NB4 (cell line): ENCODE measurements around the gene QSOX1.

Experiments
- MYC ChIP-seq: IDR thresholded peaks from 2 replicates; pipeline ENCODE4 v1.6.1; 2011; ENCODE audit warnings: low read depth, low read length
- POLR2A ChIP-seq: IDR thresholded peaks from 2 replicates; pipeline ENCODE4 v1.6.1; 2011; ENCODE audit warnings: mild to moderate bottlenecking; ENCODE audit not compliant: insufficient read length; ENCODE audit errors: extremely low read depth
- TF ChIP-seq, protein P1 (sequence below): IDR thresholded peaks from one replicate; pipeline ENCODE4 v1.5.1; 2012; ENCODE audit warnings: low read depth, low read length
- TF ChIP-seq, protein P2 (sequence below): IDR thresholded peaks from 2 replicates; pipeline ENCODE4 v1.6.1; 2011; ENCODE audit warnings: low read depth, low read length

DNA sequence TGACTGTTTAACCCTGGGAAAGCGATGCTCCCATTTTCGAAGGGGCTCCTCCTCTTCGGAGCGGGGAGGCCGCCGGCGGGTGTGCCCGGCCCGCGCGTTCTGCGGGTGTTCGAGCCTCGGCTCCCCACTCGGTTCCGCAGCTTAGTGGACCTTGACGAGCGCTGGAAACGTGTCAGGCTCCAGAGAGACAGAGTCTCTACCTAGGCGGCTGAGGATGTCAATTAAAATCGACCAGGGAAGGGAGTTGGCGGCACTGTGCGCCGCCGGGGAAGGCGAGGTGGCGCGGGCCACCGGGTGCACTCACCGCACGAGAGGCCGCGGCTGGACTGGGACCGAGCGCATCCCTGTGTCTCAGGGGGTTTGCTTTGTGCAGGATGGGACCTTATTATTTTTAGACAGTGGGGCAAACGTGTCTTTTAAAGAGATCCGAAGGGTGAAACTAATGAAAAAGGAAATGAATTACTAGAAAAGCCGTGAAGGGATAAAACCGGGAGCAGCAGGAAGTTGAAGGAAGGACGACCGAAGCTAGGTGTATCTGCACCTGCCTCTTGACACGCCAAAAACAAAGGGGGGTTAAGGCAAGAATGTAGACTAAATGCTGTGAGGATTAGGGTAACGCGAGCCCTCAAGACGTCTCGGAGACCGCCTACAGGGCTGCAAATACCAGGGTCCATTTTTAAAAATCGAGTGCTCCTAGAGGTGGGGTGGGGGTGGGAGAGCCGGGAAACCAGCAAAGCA lies 81.0 kb downstream of the QSOX1 start:
- TF ChIP-seq, protein P1, sequence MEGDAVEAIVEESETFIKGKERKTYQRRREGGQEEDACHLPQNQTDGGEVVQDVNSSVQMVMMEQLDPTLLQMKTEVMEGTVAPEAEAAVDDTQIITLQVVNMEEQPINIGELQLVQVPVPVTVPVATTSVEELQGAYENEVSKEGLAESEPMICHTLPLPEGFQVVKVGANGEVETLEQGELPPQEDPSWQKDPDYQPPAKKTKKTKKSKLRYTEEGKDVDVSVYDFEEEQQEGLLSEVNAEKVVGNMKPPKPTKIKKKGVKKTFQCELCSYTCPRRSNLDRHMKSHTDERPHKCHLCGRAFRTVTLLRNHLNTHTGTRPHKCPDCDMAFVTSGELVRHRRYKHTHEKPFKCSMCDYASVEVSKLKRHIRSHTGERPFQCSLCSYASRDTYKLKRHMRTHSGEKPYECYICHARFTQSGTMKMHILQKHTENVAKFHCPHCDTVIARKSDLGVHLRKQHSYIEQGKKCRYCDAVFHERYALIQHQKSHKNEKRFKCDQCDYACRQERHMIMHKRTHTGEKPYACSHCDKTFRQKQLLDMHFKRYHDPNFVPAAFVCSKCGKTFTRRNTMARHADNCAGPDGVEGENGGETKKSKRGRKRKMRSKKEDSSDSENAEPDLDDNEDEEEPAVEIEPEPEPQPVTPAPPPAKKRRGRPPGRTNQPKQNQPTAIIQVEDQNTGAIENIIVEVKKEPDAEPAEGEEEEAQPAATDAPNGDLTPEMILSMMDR = no peak
- TF ChIP-seq, protein P2, sequence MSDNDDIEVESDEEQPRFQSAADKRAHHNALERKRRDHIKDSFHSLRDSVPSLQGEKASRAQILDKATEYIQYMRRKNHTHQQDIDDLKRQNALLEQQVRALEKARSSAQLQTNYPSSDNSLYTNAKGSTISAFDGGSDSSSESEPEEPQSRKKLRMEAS = no peak
- TF ChIP-seq POLR2A (no peak), MYC (no peak)
